ENCODE measurements around the gene UGT1A8.

DNA sequence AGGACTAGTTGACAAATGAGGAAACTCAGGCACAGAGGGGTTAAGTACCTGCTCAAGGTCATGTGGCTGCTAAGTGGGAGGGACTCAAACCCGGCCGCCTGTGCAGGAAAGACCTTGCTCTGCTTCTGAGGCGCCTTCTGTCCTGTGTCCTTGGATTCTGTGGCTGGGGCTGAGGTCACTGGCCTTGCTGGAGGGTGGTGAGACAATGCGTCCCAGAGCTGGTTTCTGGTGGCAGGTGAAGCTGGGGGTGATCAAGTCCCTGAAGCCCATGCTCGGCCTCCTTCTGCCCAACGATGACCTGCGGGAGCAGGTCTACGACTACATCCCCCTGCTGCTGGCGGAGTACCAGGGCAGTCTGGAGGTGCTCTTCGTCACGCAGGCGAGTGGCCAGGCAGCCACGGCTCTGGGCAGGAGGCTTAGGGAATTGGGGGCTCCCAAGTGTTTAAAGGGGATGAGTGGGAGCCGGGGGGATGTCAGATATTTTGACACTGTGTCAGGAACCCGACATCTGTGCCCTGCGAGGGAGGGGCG lies 176.8 kb downstream of the UGT1A8 start:
- TF ChIP-seq EZH2 (IDR thresholded peaks at IDR 0.05) (no peak), POLR2AphosphoS5 (IDR thresholded peaks at IDR 0.05; ENCODE audit: borderline replicate concordance, low read depth, low read length) (no peak), FOXP2 (optimal IDR thresholded peaks at IDR 0.05; ENCODE audit: control extremely low read depth, extremely low read length, insufficient read depth) (no peak)

All from SK-N-MC (cell line).